GM12872 (cell line): ENCODE results near the gene NDUFAB1.

Experiments used
- TF ChIP-seq, protein P1 (sequence below): IDR thresholded peaks from 3 replicates; pipeline ENCODE4 v1.5.1; 2011; ENCODE audit warnings: low read depth, mild to moderate bottlenecking, low read length, moderate library complexity; ENCODE audit not compliant: insufficient read depth

Gene NDUFAB1

DNA sequence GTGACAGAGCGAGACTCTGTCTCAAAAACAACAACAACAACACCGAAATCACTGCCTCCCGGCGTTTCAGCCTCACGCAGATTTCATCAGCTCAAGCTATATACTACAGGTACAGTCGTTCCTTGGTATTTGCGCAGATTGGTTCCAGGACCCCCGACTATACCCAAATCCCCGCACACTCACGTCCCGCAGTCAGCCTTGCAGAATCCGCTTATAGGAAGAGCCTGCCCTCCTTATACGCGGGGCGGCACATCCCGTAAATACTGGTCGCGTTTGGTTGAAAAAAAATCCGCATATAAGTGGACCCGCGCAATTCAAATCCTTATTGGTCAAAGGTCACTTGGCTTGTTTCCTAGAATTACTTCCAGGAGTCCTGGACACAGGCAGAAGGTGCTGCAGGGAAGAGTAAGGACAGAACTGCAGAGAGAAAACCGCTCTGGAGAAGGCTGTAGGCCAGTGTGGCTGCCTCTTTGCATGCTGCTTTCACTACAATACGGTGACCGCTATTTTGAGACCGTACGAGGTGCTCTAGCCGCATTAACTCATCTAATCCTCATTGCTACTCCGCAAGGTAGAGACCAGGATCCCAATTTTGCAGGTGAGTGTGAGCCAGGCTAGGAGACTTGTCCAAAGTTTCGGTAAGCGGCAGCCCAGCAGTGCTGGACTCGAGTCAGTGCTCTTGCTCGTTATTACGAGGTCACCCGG, 718 bp downstream of the NDUFAB1 start:
- TF ChIP-seq, protein P1, sequence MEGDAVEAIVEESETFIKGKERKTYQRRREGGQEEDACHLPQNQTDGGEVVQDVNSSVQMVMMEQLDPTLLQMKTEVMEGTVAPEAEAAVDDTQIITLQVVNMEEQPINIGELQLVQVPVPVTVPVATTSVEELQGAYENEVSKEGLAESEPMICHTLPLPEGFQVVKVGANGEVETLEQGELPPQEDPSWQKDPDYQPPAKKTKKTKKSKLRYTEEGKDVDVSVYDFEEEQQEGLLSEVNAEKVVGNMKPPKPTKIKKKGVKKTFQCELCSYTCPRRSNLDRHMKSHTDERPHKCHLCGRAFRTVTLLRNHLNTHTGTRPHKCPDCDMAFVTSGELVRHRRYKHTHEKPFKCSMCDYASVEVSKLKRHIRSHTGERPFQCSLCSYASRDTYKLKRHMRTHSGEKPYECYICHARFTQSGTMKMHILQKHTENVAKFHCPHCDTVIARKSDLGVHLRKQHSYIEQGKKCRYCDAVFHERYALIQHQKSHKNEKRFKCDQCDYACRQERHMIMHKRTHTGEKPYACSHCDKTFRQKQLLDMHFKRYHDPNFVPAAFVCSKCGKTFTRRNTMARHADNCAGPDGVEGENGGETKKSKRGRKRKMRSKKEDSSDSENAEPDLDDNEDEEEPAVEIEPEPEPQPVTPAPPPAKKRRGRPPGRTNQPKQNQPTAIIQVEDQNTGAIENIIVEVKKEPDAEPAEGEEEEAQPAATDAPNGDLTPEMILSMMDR, result no peak

DNA sequence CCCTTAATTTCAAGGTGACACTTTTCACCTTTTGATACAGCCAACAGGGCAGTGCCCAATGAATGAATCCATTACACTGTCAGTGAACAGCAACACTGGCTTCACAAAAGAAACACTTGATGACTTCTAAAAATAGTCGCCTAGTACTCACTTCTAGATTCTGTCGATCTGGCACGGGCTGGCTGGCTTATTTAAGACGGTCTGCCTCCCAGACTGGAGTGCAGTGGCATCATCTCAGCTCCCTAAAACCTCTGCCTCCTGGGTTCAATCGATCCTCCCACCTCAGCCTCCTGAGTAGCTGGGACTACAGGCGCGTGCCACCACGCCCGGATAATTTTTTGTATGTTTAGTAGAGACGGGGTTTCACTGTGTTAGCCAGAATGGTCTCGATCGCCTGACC, 1.9 kb downstream of the NDUFAB1 start:
- TF ChIP-seq, protein P1, result no peak

DNA sequence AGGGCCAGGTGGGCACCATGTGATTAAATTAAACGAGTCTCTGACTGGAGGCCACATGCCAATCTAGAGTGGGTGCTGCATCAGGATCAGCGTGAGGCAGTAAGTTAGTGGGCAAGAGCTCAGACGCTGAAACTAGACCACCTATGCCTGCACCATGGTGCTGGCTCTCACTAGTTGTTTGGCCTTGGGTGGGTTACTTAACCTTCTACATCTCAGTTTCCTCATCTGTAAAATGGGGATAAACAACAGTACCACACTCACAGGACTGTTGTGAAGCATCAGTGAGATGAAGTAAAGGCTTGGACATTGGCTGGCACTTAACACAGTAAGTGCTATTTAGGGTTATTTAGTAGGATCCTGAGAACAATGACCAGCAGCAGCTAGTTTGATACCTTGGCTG, 5.9 kb downstream of the NDUFAB1 start:
- TF ChIP-seq, protein P1, result no peak

DNA sequence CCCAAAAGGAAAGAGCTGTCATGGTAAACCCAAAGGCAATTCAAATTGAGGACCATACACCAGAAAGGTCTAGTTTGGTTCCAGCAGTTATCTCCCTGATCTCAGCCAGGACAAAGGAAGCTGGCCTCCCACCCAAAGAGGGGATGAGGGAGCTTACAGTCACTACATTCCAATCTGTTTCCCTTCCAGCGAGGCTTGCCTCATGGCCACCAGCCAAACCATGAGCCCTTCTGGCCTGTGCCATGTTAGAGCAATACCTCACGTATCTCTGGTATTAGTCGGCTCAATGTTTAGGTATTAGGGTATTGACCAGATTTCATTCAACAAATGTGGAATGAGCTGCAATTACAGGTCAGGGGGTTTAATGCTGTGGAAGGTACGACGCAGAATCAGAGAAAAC, 8.4 kb downstream of the NDUFAB1 start:
- TF ChIP-seq, protein P1, result no peak

DNA sequence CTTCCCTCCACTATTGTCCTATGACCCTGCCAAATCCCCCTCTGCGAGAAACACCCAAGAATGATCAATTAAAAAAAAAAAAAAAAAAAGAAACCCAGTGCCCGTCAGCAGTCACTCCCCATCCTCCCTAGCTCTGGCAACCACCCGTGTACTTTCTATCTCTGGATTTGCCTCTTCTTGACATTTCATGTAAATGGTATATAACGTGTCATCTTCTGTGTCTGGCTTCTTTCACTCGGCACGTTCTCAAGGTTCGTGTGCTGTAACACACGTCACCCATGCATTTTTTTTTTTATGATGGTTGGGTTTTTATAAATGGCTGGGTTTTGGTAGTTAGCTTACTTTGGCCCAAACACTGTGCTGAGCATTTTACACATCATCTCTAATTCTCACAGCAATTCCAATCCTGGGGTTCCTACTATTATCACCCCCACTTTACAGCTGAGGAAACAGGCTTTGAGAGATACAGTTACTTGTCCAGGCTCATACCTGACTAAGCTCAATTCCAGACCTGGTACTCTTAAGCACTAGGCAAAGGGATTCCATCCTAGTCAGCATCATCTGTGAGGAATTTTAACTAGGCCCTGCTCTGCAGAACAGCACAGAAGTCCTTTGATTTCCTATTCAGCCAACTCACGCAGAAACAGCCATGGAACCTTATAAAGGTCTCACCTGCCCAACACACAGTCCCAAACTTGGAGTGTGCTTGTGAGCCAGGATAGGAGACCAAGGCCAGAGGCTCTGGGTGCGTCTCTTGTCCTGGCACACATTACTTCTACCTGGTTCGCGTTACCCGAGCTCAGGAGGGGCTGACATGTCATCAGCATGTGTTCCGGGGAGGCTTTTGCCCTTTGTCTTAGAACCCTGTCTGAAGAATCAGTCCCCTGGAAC, 11.7 kb downstream of the NDUFAB1 start:
- TF ChIP-seq, protein P1, result no peak

DNA sequence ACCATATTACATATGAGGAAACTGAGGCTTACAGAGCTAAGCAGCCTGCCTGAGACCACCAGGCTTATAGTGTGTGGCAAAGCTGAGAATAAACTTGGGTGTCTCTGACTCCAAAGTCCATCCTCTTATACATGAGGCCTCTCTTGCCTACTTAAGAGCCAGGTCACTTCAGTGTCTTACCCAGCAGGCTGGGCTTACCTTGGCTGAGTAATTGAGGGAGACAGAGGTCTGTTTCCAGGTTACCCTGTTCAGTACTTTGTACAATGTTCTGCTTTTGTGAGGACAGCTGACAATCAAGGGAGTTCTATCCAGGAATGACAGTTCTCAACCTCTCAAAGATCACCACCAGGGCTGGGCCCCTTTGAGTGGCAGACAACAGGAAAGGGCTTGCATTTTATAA, 14.4 kb downstream of the NDUFAB1 start:
- TF ChIP-seq, protein P1, result no peak

DNA sequence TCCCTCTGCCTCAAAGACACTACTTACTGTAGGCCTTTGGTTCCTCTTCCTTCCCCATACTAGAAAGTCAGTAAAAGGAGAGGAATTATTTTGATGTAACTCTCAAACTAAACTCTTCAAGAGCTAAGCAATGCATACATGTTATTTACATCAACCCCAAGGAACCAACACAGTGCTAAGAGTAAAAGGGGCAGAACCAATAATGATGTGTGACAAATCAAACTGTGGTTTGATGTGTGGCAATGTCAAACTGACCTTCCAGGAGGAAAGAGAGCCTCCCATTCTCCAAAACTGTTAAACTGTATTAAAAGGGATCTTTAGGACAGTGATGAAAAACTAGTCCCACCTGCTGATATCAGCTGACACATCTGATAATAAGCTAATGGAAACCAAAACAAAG, 15.7 kb downstream of the NDUFAB1 start:
- TF ChIP-seq, protein P1, result no peak
